HTR-8/SVneo (cell line): ENCODE results near the gene STX16.

ENCODE experiments used
- DNase-seq: peaks from one replicate; pipeline ENCODE4 v3.0.0; 2011; ENCODE audit warnings: low spot score, mixed read lengths; ENCODE audit not compliant: insufficient read length
- FAIRE-seq: peaks from 2 replicates; lab custom pipeline; 2011; peaks lifted over from hg19 to GRCh38; lab: Jason Lieb, UNC

Gene STX16

DNA sequence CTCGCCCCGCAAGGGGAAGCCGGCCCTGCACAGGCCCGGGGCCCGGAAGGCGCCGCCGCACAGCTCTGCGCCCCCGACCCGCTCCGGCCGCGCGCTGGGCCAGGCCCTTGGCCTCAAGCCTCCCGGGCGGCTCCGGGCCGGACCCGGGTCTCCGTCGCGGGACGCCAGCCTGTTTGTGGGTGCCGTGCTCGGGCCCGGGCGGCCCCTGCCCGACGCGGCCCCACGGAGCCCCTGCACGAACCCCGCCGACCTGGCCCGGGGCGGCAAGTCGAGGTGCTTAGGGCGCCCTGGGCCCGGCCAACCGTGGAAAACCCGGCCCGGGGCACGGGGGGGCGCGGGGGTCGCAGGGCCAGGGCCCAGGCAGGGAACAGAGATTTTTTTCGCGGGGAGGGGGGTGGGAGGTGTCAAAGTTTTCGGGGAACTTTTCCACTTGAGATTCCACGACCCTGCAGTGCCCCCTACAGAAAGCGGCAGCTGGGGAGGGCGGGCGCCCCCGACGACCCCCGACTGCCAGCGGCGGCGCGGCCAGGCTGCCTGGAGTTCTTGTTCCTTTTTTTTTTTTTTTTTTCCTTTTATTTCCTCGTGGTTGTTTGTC lies 805 bp upstream of the STX16 start:
- FAIRE-seq (peak; percentile 31), DNase-seq (no peak)

- DNase-seq (peak; percentile 86), FAIRE-seq (no peak)
Measured at GRCh38 chr20:58651559-58651945, 469 bp downstream of the STX16 start.

DNA sequence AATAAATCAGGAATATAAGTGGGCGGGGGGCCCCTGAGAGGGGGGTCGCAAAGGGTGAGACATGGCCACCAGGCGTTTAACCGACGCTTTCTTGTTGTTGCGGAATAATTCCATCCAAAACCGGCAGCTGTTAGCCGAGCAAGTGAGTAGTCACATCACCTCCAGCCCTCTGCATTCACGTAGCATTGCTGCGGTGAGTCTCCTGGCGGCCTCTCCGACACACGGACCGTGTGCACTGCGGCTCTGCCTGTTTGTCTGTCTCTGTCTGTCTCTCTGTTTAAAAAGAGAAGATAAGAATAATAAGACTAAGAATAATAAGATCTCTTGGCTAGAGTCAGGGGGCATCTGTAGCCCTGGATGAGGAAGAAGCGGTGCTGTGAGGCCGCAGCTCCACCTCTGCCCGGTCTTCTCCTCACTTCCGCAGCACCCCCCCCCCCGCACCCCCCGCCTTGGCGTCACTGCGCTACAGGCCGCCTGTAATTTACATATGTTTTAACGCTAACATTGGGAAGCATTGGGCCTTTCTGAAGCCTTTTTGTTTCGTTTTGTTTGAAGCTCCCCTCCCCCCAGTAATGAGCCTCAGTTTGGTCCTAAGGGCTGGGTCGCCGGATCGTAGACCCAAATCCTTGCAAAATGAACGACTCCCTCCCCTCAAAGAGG lies 993 bp downstream of the STX16 start:
- FAIRE-seq, result no peak
- peak; percentile 95 for DNase-seq

DNA sequence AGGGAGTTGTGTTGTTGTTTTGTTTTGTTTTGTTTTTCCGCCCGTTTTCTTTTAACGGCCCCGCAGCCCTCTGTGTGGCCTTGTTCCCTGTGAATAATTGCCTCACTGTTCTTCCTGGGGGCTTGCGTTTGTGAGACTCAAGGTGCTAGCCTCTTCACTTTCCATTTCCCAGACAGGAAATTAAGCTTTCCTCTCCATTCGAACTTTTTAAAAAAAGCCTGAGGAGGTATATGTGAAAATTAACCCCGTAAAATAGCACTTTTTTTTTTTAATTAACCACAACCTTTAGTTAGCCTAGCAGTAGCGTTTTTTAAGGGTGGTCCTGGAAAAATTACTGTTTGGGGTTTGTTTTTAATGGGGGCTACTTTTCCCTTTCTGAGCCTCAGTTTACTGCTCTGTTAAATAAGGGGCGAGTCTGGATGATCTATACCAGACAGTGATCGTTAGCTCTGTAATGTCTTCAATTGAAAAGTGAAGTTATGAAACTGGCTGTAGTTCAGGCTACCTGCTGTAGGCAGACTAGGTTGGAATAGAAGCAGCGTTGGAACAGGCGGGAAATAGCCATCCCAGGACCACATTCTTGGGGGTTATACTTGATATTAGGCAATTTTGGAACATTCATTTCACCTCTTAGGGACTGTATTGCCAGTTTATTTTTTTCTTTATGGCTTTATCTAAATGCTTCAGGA lies 1.7 kb downstream of the STX16 start:
- DNase-seq, result no peak
- peak; percentile 93 for FAIRE-seq

GRCh38 chr20:58654337-58654736 lies 3.3 kb downstream of the STX16 start:
- no peak for FAIRE-seq

DNA sequence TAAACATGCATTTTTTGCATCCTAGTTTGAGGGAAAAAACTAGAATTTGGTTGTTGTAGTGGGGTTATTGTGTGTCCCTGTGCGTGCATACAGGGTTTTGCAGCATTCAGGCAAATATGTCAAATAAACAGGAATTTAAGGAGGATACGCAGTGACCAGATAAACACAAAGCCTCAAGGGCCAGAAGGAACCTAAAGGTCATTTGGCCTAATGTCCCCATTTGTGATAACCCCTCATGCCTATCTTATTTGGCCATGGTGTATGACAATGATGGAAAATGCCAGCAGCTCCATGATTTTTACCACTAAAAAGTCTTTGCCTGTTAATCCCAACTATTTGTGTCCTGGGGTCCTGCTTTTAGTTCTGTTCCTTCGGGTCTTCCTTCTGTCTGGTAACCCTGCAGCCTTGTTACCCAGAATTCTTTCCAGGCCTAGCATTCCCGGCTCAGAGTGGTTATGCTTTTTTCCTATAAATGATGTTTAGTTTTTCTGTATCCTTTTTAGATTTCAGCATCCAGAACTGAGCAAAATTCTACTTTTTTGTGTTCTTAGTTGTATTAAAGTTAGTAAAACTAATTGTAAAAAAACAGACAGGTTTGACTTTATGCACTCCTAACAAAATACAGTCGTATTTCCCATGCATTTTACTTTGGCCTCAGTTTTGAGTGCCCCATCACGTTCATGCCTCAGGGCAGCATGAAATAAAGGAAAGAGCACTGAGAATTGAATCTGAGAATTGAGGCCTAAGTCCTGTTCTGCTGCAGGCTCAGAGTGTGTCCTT lies 4.4 kb downstream of the STX16 start:
- FAIRE-seq, result peak; percentile 31

More at GRCh38 chr20:58654337-58654736, 3.3 kb downstream of the STX16 start:
- no peak for DNase-seq

GRCh38 chr20:58656831-58657230 lies 5.7 kb downstream of the STX16 start:
- FAIRE-seq (no peak), DNase-seq (no peak)

More for the DNA sequence above, 4.4 kb downstream of the STX16 start:
- DNase-seq, result no peak

GRCh38 chr20:58657262-58657661 lies 6.2 kb downstream of the STX16 start:
- no peak for DNase-seq
- FAIRE-seq, result no peak

GRCh38 chr20:58657986-58658385 lies 6.9 kb downstream of the STX16 start:
- no peak for DNase-seq
- no peak for FAIRE-seq

- no peak for DNase-seq
- no peak for FAIRE-seq
Measured at GRCh38 chr20:58658760-58659159, 7.7 kb downstream of the STX16 start.

DNA sequence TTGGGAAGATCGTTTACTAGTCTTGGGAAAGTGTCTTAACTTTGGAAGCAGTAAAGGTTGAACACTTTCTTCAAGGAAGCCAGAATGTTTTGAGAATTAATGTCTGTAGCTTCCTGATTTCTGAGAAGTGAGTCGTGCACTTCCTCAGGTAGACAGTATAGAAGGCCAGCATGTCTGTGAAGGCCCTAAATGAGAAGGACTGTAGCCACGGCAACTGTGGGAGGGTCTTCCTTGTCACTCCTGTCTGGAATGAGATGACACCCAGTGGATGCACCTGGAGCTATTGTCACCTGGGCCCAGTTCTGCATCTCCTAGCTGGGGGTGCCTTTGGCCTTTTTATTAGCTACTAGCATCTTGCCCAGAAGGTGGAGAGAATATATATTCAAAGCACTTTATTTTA lies 8.8 kb downstream of the STX16 start:
- DNase-seq (no peak), FAIRE-seq (peak; percentile 81)

GRCh38 chr20:58660855-58661597 lies 9.9 kb downstream of the STX16 start:
- FAIRE-seq (peak; percentile 38), DNase-seq (no peak)

DNA sequence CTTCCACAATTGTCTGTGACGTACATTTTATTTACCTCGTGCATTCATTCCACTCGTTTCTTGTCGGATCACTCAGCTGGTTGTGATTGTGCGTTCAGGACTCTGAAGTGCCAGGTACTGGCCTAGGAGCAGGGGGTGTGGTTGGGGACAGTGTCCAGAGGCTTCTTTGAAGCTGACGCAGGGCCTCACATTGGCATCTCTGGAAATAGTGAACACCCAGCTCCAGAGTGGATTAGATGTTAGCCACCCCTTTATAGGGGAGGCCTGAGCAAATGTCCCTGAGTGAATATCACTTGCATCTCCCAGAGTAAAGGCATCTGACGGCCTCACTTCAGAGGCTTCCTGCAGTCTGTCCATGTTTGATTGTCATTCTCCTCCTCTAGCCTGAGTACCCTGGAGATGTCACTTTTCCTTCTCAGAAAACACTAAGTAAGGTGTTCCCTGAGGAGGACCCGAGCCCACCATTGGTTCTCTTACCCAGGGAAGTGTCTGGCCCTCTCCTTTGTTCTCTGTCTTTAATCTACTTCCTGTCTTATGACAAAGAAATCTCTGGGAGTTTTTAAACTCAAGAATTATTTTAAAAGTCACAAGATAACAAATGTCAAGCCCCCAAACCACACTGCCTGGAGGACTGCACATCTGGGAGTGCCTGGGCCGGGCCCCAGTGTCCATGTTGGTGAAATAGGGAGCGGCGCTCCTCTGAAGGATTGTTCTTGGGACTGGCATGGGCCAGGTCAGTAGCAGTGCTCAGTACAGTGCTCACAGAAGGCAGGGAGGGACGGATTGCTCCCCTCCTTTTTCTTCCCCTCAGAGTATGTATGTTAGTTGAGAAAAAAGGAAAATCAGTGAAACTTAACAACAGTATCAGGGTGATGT lies 10.8 kb downstream of the STX16 start:
- no peak for DNase-seq
- peak; percentile 92 for FAIRE-seq

DNA sequence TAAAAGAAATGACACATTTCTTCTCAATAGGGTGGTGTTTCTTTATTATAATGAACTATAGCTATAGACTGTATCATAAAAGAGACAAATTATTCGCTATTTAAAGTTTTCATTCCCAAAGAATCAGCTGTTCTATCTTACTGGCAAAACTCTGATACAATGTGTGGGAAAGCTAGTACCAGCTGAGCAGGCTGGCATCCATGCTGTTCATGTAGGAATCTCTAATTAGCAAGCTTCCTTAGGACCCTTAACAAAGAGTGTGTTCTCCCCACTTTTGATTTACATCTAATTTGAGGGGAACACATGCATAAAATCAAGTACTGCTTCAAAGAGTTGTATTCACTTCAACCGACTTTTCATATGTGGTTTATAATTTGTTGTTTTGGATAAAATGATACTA lies 13.2 kb downstream of the STX16 start:
- FAIRE-seq (peak; percentile 62), DNase-seq (no peak)

- FAIRE-seq (peak; percentile 90), DNase-seq (no peak)
Measured at GRCh38 chr20:58664883-58665282, 13.8 kb downstream of the STX16 start.

DNA sequence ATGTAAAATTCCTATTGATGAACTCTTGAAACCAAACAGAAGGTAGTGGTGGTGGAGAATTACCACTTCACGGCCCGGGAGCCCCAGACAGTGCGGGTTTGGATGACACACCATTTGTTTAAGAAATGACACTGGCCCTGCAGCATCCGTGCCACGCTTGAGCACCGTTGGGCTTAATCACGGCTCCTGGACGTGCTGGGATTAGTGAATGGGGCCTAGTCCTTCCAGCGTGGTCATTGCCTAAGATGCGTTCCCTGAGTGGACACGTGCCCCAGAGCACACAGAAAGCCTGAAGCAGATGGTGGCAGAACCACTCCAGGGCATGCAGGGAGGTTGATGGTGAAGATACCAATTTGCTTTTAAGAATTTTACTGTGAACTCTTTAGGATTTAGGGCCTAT lies 14.5 kb downstream of the STX16 start:
- FAIRE-seq (peak; percentile 9), DNase-seq (no peak)

- FAIRE-seq, result peak; percentile 77
Measured at GRCh38 chr20:58666702-58667101, 15.6 kb downstream of the STX16 start.

GRCh38 chr20:58667975-58668374 lies 16.9 kb downstream of the STX16 start:
- FAIRE-seq (no peak), DNase-seq (no peak)

More at GRCh38 chr20:58666702-58667101, 15.6 kb downstream of the STX16 start:
- no peak for DNase-seq

DNA sequence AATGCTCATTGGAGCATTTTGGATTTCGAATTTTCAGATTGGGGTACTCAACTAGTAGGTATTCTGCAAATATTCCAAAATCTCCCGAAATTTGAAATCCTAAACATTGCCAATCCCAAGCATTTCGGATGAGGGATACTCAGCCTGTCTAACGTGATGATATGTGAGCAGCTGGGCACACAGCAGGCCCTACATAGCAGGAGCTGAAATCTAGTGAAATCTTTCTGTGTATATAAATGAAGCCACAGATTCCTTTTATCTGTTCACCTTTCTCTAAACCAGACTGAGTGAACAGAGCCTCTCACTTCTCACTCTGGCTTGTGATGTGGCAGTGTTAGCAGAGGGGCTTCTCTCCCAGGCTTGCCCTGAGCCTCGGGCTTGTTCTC lies 17.8 kb downstream of the STX16 start:
- FAIRE-seq (no peak), DNase-seq (no peak)
